Body of pancreas (tissue), 4 donors: ENCODE measurements around the gene POLL. TPM values are rescaled to one million over a fixed set of nuclear protein-coding genes. Genes with fewer than 3 reads are reported as not detected.

Source experiments
- ATAC-seq: fragments of 150-250 bp; one replicate; pipeline ENCODE4 v1.9.1; 2016
- DNase-seq, 4 donors: peaks; one replicate each; pipeline ENCODE4 v3.0.0-alpha.2; 2019
- H3K27ac ChIP-seq, 4 donors: fragments of 200-600 bp; sonication (generic); 1 replicate in 3 of 4; 2 replicates in 1 of 4; pipeline versions ENCODE4 v1.5.1 to v1.6.1; 2016 to 2019; ENCODE audit warnings: mild to moderate bottlenecking in 1 of 4, mixed read lengths in 1 of 4, moderate library complexity in 1 of 4
- H3K27me3 ChIP-seq, 2 donors: fragments of 200-600 bp; sonication (generic); one replicate each; pipeline ENCODE4 v1.6.0; 2016; ENCODE audit warnings: mild to moderate bottlenecking in 1 of 2
- H3K36me3 ChIP-seq, 2 donors: fragments of 200-600 bp; sonication (generic); replicated peaks in 1 of 2; 2 replicates each; pipeline ENCODE4 v1.5.1; 2016; ENCODE audit warnings: low read depth in 2 of 2; ENCODE audit not compliant: insufficient read depth in 1 of 2
- H3K4me1 ChIP-seq: fragments of 200-600 bp; sonication (generic); one replicate; pipeline ENCODE4 v1.6.0; 2016
- H3K4me3 ChIP-seq, 2 donors: fragments of 200-600 bp; sonication (generic); 1 replicate in 1 of 2; 2 replicates in 1 of 2; pipeline ENCODE4 v1.5.1; 2016 to 2019
- H3K9me3 ChIP-seq, 3 donors: fragments of 200-600 bp; sonication (generic); 1 replicate in 2 of 3; 2 replicates in 1 of 3; pipeline ENCODE4 v1.5.1; 2016
- POLR2A ChIP-seq, 3 donors: fragments of 450-650 bp; IDR thresholded peaks; one replicate each; pipeline ENCODE4 v1.6.1; 2016; ENCODE audit warnings: antibody characterized with exemption in 3 of 3, mild to moderate bottlenecking in 2 of 3
- WGBS, 2 donors: methylation state at CpG; one replicate each; pipeline ENCODE4 v1.1.5; 2017; 5-methylcytosine and 5-hydroxymethylcytosine counted together
- intact Hi-C: fragments of 100-400 bp; cut with DNase I; formaldehyde crosslinking; loops from one replicate; pipeline ENCODE4 v1.15.1; 2023
- total RNA-seq, 2 donors: library from RNA; depleted of rRNA; stranded (reverse); fragments of >200 nt; gene quantifications; one replicate each; pipeline ENCODE4 v1.1.0, GENCODE V29; 2016
- TF ChIP-seq, protein P1 (sequence below), 7 experiments: fragments of 450-650 bp in 4 of 7; fragments of 200-600 bp in 3 of 7; sonication (generic) in 3 of 7; IDR thresholded peaks; one replicate each; pipeline ENCODE4 v1.5.1; 2016 to 2019; ENCODE audit warnings: antibody characterized with exemption in 7 of 7

The POLL gene
- total RNA-seq, 2 donors from 2014 or later, result 36.9 to 38.4 TPM

DNA sequence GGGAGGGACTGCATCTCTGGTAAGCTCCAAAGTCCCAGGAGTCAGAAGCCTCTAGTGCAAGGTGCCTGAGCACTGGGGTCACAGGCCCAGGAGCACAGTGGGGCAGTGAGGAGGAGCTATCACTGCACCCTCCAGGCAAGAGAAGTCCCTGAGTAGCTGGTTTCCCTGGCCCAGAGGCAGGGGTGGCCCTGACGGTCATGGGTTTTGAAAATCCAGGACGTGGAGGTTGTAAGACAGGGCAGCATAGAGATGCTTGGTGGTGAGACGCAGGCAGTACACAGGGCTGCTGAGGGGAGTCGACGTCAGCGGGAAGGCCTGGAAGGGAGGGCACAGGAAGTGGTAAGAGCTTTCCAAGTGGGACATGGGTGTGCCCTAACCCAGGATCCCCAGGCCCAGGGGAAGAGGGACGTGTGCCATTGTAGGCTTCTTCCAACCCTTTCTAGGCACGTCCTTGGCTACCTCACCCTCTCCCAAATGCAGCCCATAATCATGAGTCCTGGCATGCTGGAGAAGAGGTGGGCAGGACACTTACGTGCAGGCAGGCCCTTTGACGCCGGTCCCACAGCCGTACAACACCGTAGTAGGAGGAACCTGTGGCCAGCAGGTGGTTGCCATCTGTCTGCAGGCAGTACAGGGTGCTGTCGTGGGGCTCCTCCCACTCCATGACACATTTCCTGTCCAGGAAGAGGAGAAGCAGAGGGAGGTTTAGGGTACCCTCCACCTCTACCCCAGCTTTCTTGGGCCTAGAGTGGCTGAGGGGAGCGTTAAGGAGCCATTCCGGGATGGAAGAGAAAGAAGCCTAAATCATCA is 23.2 kb upstream of the POLL start:
- Histone ChIP-seq H3K4me1 (no peaks in the 10 kb centered on the region), H3K9me3 (no peaks in the 10 kb centered on the region), H3K27ac (no peak overlapping the region), H3K27me3 (no peaks in the 10 kb centered on the region), H3K4me3 (no peak overlapping the region), H3K36me3 (peaks cover 0 to 29% of the 10 kb centered on the region in 2 donors)
- intact Hi-C loops, result no loop called here
- TF ChIP-seq POLR2A (IDR thresholded peaks at IDR 0.05), result no peak
- TF ChIP-seq, protein P1, sequence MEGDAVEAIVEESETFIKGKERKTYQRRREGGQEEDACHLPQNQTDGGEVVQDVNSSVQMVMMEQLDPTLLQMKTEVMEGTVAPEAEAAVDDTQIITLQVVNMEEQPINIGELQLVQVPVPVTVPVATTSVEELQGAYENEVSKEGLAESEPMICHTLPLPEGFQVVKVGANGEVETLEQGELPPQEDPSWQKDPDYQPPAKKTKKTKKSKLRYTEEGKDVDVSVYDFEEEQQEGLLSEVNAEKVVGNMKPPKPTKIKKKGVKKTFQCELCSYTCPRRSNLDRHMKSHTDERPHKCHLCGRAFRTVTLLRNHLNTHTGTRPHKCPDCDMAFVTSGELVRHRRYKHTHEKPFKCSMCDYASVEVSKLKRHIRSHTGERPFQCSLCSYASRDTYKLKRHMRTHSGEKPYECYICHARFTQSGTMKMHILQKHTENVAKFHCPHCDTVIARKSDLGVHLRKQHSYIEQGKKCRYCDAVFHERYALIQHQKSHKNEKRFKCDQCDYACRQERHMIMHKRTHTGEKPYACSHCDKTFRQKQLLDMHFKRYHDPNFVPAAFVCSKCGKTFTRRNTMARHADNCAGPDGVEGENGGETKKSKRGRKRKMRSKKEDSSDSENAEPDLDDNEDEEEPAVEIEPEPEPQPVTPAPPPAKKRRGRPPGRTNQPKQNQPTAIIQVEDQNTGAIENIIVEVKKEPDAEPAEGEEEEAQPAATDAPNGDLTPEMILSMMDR (IDR thresholded peaks at IDR 0.05), result no peak
- ATAC-seq, result no peak
- 78 to 83% methylated on average over 15 to 16 of the region's 16 CpGs for WGBS, 2 donors
- DNase-seq, result no peak

DNA sequence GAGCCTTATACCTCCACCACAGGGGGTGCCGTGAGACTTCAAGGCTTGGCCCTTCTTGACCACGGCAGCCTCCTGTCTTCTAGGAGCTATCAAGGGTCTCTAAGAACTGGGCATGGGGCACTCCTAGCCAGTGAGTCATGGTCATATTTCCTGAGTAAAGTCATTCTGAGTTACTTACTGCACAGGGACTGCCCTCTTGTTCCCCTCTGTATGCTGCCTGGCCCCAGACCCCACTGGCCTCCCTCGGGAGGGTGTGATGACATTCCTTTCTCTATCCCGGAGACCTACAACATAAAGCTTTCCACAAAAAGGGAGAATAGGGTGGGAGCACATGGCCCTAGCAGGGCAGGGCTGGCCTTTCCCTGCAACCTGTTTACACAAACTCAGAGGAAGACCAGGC is 21.4 kb upstream of the POLL start:
- DNase-seq, result no peak
- Histone ChIP-seq H3K9me3 (no peaks in the 10 kb centered on the region), H3K27ac (no peak overlapping the region), H3K4me1 (no peaks in the 10 kb centered on the region), H3K4me3 (no peak overlapping the region), H3K27me3 (no peaks in the 10 kb centered on the region), H3K36me3 (peaks cover 0 to 29% of the 10 kb centered on the region in 2 donors)
- WGBS, 2 donors, result 88 to 97% methylated on average over 4 of the region's 4 CpGs
- intact Hi-C loops, result loop anchor here (10.0 kb wide), 1 partner anchor 165 kb away; the partner anchor contains the start of gene FGF8
- no peak for TF ChIP-seq POLR2A (IDR thresholded peaks at IDR 0.05)
- TF ChIP-seq, protein P1 (IDR thresholded peaks at IDR 0.05), result no peak
- no peak for ATAC-seq

DNA sequence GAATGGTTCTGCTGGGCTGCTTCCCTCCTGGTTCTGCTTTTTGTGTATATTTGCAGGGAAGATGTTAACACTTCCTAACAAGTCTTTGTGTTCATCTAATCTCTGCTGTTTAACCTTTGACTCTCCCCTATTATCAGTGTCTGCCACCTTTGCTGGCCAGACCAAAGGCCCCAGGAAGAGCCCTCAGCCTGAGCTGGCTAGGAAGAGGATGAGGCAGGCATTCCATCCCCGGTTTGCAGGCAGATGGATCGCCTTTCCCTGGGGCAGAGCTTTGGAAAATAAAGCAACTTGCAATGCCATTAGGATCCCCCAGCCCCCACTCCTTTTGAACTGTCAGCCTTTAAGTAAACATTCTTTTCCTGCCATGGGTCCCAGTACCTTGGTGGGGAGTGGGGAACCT is 19.1 kb upstream of the POLL start:
- 55 to 72% methylated on average over 2 of the region's 2 CpGs for WGBS, 2 donors
- no peak for ATAC-seq

DNA sequence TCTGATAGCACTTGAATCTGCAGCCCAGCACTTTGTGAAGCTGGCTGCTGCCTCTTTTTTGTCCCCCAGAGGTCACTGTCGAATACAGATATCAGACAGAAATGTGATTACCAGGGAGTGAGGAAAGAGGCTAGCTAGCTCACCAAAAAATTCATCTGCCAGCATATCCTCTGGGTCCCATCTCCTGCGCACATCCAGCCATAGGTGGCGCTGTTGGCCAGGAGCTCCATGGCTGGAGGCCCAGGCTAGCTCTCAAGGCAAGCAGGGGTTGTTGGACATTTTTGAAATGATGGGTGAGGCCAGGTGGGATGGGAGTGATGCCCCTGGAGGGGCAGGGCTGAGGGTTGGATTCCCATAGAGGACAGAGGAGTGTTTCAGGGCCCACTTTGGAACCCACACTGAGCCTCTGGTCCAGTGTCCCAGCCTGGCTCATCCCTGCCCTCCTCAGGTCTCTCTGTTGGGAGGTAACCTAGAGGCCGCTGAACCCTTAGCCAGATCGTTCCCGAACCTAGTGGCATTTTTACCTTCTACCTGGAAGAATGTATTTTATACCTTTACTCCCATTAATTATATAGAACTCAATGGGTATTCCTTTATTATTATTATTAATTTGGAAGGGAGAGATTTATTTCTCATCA is 14.8 kb upstream of the POLL start:
- H3K9me3 ChIP-seq, result no peaks in the 10 kb centered on the region
- peak; percentile 57 to 72 (median 68) for DNase-seq
- no peaks in the 10 kb centered on the region for H3K4me1 ChIP-seq
- no peak overlapping the region for H3K4me3 ChIP-seq
- intact Hi-C loops, result loop anchor here (10.0 kb wide), 1 partner anchor 172 kb away; the partner anchor contains the start of gene FGF8
- peak; percentile 59 for ATAC-seq
- no peak overlapping the region for H3K27ac ChIP-seq
- no peaks in the 10 kb centered on the region for H3K36me3 ChIP-seq
- TF ChIP-seq, protein P1 (IDR thresholded peaks at IDR 0.05), result peak; percentile 17 to 74 (median 69)
- TF ChIP-seq POLR2A (IDR thresholded peaks at IDR 0.05), result no peak
- 48 to 52% methylated on average over 6 of the region's 6 CpGs for WGBS, 2 donors
- no peaks in the 10 kb centered on the region for H3K27me3 ChIP-seq

More for the DNA sequence above, 19.1 kb upstream of the POLL start:
- intact Hi-C loops, result loop anchor here (10.0 kb wide), 1 partner anchor 168 kb away; the partner anchor contains the start of gene FGF8
- DNase-seq, result no peak
- no peaks in the 10 kb centered on the region for H3K27me3 ChIP-seq
- no peak overlapping the region for H3K4me3 ChIP-seq
- no peaks in the 10 kb centered on the region for H3K9me3 ChIP-seq
- TF ChIP-seq POLR2A (IDR thresholded peaks at IDR 0.05), result no peak
- TF ChIP-seq, protein P1 (IDR thresholded peaks at IDR 0.05), result no peak
- no peak overlapping the region for H3K27ac ChIP-seq
- H3K4me1 ChIP-seq, result no peaks in the 10 kb centered on the region
- peaks cover 0 to 27% of the 10 kb centered on the region in 2 donors for H3K36me3 ChIP-seq
